Posterior cingulate gyrus (tissue), 11 donors: ENCODE data around the gene TPPP3.

Experiments used
- DNase-seq, 10 donors: peaks; one replicate each; pipeline versions ENCODE4 v3.0.0 to v3.0.0-alpha.2; 2020 to 2021; ENCODE audit warnings: mixed read lengths in 3 of 10
- intact Hi-C: fragments of 100-400 bp; cut with DNase I; formaldehyde crosslinking; loops from one replicate; pipeline ENCODE4 v1.15.1; 2023

TPPP3 gene

DNA sequence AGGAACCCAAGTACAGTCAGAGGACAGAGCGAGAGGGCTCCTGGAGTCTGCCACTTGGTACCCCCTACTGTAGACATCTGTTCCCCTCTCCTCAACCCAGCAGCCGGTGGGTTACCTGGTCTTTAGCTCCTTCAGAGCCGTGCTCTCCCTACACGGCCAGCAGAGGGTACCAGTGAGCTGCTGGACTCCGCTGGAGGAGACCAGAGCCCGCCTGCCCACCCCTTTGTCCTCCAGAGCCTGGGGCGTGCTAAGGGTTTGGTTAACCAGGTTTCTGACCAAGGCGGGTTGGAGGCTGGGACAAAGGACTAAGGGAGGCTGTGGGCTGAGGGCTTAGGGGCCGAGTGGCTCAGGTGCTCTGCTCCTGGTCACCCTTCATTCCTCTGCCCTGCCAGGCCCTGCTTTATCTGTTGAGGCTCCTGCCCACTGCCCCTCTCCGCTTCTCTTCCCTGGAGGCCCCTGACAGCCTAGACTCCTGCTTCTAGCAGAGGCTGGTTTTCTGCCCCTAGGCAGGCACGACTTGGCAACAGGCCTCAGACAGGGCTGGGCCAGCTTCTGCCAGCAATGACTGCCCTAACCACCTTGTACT, 34.9 kb upstream of the TPPP3 start:
- DNase-seq = peak in 8 of 10 donors; percentile 41 to 93 (median 62)
- intact Hi-C loops = no loop called here

GRCh38 chr16:67426950-67427349, 33.7 kb upstream of the TPPP3 start:
- no peak for DNase-seq
- intact Hi-C loops = no loop called here

- intact Hi-C loops = no loop called here
- no peak for DNase-seq
Observed at GRCh38 chr16:67426022-67426421, 32.7 kb upstream of the TPPP3 start.

DNA sequence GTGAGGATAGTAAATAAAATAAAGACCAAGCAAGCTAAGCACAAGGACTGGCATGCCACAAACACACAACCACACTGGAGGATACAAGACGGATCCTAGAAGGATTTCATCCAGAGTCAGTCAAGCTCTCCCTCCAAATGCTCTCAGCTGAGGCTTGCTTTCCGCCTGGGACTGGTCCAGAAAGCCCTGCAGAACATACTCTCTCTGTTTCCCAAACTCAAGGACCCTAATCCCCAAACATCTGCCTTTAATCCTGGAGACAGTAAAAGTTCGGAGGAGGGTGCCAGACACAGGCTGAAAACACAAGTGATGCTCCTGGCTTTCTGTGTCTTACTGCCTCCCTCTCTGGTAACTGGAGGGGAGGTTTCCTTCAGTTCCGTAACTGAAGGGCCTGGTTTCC, 32.3 kb upstream of the TPPP3 start:
- intact Hi-C loops = no loop called here
- no peak for DNase-seq

DNA sequence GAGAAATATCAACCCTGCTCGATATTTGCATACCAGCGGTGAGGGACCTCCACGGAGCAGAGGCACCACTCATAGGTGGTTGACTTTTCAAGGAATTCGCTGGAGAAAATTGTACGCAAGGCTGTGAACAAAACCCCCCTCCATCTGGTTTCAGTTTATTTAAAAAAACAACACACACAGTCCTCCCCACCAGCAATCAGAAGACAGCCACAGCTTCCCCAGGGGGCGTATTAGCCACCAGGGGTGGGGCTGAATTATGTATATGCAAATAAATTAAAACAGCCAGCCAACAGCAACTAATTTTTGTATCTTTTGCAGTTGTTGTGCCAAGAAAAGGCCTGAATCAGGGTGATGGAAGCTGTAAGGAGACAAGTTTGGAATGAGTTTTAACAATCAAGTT, 31.8 kb upstream of the TPPP3 start:
- DNase-seq = no peak
- intact Hi-C loops = no loop called here

- DNase-seq = no peak
- intact Hi-C loops = no loop called here
Observed at GRCh38 chr16:67424261-67424615, 30.9 kb upstream of the TPPP3 start.

DNA sequence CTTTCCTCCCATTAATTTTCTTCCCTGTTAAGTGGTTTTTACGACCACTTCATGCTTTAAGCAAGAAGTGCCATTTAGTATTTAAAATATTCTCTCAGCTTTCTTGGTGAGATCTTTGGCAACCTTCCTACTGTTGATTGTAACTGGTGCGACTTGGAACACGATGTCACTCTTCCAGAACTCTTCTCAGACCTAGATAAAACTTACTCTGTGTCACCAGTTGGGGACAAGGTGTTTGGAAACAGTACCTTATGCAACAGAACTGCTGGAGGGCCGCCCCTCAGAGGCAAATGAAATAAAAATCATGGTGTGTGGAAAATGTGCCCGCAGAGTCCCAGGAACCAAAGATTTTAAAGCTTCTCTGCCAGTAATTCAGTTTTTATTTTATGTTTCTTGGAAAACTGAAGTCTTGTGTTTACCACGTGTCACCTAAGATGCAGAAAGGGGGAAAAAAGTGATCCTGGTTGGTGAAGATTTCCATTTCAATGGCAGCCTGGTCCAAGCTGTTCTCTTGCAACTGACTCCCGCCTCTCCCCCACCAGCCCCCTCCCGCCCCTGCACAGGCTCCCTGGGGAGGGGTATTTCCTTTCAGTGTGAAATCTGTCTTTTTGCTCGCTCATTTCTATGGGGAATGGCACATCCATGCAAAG, 30.4 kb upstream of the TPPP3 start:
- intact Hi-C loops = no loop called here
- DNase-seq = peak in 2 of 10 donors; percentile 21 to 43

GRCh38 chr16:67423015-67423414, 29.7 kb upstream of the TPPP3 start:
- DNase-seq = no peak
- intact Hi-C loops = no loop called here

DNA sequence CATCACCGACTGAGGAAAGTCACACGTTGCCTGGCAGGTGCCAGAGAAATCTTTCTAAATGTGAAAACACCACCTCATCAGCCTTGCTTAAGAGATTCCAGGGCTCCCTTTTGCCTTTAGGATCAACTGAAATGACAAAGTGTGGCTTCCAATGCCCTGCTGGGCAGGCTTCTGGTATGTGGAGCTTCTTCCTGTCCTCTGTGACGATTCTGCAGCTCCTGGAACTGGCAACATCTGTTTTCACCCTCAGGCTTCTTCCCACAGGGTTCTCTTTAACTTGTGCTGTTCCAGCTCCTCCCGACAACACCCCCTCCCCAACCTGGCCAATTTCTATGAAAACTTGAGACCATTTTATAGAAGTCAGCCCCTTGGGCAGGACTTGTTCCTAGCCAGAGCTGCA, 27.7 kb upstream of the TPPP3 start:
- no peak for DNase-seq
- intact Hi-C loops = no loop called here

DNA sequence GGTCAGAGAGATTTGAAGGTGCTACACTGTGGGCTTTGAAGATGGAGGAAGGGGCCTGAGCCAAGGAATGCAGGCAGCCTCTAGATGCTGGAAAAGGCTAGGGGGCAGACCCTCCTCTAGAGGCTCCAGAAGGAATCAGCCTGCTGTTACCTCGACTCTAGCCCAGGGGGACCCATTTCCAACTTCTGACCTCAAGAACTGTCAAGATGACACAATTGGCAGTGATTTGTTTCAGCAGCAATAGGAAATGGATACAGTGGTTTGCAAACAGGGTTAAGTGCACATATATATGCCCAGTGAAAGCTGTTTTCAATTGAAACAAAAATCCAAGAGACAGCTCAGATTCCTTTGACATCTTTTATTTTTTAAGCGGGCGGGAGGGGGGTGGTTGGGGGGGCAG, 26.6 kb upstream of the TPPP3 start:
- no peak for DNase-seq
- intact Hi-C loops = loop anchor here (5.0 to 10.0 kb wide), 2 partner anchors 45 to 48 kb away; no protein-coding TSS in a partner anchor

- intact Hi-C loops = loop anchor here (5.0 to 10.0 kb wide), 2 partner anchors 45 to 47 kb away; no protein-coding TSS in a partner anchor
- peak in 1 of 10 donors; percentile 20 for DNase-seq
Observed at GRCh38 chr16:67419502-67419901, 26.2 kb upstream of the TPPP3 start.

- intact Hi-C loops = loop anchor here (5.0 to 10.0 kb wide), 2 partner anchors 45 to 47 kb away; no protein-coding TSS in a partner anchor
- DNase-seq = peak in 1 of 10 donors; percentile 44
Observed at GRCh38 chr16:67417333-67418061, 24.2 kb upstream of the TPPP3 start.

- peak; percentile 67 to 96 (median 76) for DNase-seq
- intact Hi-C loops = loop anchor here (5.0 to 10.0 kb wide), 2 partner anchors 44 to 49 kb away; no protein-coding TSS in a partner anchor
Observed at GRCh38 chr16:67415872-67416793, 22.8 kb upstream of the TPPP3 start, which contains the start of gene ZDHHC1. TSS of gene ZDHHC1 (minus strand) at chr16:67416477. CDS start at chr16:67407775, 8,702 bp downstream.

- peak in 2 of 10 donors; percentile 66 for DNase-seq
- intact Hi-C loops = loop anchor here (5.0 to 10.0 kb wide), 2 partner anchors 43 to 49 kb away; no protein-coding TSS in a partner anchor
Observed at GRCh38 chr16:67415421-67415820, 22.1 kb upstream of the TPPP3 start.

GRCh38 chr16:67413978-67414911, 20.9 kb upstream of the TPPP3 start:
- DNase-seq = no peak
- intact Hi-C loops = loop anchor here (10.0 kb wide), 1 partner anchor 51 kb away; no protein-coding TSS in a partner anchor

DNA sequence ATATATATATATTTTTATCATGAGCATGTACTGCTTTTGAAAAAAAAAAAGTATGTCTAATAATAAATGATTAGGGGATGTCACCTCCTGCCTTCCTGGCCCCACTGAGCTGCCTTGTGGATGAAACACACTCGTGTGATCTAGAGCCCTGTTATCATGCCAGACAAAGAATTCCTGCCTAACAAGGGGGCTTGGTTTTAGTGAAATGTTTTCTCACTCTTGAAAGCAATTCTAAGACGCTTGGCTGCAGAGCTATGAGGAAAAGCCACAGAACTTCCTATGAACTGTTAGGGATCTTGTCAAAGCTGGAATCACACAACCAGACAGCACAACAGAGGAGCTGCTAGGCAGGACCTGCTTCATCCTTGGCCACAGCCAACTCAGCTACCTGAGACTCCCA, 19.0 kb upstream of the TPPP3 start:
- intact Hi-C loops = loop anchor here (10.0 kb wide), 1 partner anchor 53 kb away; no protein-coding TSS in a partner anchor
- no peak for DNase-seq

DNA sequence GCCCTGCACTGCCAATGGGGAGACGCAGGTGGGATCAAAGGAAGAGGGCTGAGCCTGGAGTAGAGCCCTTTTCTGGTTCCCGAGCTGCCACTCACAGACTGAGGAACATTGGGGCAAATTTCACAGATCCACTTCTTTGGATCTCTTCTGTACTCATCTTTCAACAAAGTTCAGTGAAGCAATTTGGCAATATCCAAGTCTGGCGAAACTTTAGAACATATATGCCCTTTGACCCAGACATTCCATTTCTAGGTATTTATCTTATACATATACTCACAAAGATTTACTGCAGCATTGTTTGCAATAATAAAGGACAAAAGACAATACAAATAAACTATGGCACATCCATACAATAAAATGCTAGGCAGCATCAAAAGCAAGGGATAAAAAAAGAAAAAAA, 18.0 kb upstream of the TPPP3 start:
- intact Hi-C loops = loop anchor here (10.0 kb wide), 1 partner anchor 53 kb away; no protein-coding TSS in a partner anchor
- DNase-seq = no peak

DNA sequence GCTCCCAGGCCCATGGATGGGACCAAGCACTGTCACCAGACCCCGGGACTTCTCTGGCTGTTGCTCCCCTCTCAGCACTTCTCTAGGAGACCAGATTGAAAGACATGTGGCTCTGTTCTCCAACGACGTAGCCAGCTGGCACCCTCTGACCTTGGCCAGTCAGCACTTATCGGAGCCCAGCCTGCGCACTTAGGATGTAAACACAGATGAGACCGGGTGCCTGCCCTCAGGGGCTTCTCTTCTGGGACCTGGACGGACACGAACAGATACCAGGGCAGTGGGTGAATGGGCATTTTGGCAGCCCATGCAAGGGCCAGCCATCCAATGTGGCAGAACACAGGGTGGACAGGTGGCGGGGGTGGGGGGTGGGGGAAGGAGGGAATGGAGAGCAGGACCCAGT, 16.3 kb upstream of the TPPP3 start:
- intact Hi-C loops = loop anchor here (10.0 kb wide), 1 partner anchor 55 kb away; no protein-coding TSS in a partner anchor
- DNase-seq = no peak
